GM19397 (cell line): ENCODE results near the gene GRWD1.
A peak's percentile ranks its signal among the peaks of the same experiment; 100 is the strongest.

Experiments
- ATAC-seq: cut with Tn5 transposase; IDR thresholded peaks from one replicate; pipeline ENCODE4 v1.9.1; 2021; ENCODE audit warnings: mild to moderate bottlenecking, moderate library complexity; ENCODE audit not compliant: unreplicated experiment

Gene GRWD1

DNA sequence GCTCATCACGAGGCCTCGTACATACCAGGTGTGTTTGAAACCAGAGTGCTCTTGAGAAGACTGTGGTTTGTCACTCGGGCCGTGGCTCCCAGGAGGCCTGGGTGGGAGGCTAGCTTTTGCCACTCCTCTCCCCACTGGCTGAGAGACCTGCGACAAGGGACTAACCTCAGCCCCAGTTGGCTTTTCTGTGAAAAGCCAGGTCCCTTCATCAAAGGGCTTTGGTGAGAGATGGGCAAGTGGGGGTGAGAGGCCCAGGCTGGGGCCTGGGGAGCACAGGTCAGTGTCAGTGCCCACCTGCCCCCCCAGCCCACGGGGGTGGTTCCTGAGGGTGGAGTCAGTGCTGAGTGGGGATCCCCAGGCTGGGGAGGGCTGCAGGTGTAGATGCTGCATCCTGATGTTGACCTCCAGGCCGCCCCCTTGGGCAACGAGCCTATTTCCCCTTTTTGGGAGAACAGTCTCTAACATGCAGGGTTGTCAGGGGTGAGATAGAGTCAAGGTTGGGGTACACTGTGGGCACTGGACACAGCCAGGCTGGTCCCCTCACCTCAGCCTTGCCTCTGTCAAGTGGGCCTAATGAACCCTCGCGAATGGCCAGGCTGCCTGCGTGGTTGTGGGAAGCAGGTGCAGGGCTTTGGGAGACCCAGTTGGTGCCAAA lies 10.3 kb downstream of the GRWD1 start:
- no peak for ATAC-seq

DNA sequence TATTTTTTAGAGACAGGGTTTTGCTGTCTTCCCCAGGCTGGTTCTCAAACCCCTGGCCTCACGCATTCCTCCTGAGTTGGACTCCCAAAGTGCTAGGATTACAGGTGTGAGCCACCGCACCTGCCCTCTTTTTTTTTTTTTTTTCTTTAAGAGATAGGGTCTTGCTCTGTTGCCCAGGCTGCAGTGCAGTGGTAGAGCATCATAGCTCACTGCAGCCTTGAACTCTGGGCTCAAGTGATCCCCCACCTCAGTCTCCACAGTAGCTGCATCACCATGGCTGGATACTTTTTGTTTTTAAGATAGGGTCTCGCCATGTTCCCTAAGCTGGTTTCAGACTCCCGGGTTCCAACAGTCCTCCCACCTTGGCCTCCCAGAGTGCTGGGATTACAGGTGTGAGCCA lies 11.1 kb downstream of the GRWD1 start:
- ATAC-seq = no peak

DNA sequence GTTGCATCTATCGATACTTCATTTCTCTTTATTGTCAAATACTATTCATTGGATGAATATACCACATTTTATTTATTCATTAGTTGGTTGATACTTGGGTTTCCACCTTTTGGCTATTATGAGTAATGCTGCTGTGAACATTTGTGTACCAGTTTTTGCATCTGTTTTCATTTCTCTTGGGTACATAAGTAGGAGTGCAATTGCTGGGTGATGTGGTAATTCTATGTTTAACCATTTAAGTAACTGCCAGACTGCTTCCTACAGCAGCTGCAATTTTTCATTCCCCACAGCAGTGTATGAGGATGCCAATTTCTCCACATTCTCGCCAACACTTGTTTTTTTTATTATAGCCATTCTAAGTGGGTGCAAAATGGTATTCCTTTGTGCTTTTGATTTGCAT lies 12.2 kb downstream of the GRWD1 start:
- ATAC-seq = no peak

DNA sequence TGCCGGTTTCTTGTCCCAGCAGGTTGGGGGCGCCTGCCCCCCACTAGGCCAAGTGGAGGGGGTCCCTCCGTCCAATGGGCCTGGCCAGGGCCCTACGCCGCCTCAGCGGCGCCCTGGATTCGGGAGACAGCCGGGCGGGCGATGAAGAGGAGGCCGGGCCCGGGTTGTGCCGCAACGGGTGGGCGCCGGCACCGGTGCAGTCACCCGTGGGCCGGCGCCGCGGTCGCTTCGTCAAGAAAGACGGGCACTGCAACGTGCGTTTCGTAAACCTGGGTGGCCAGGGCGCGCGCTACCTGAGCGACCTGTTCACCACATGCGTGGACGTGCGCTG lies 15.8 kb downstream of the GRWD1 start:
- no peak for ATAC-seq

DNA sequence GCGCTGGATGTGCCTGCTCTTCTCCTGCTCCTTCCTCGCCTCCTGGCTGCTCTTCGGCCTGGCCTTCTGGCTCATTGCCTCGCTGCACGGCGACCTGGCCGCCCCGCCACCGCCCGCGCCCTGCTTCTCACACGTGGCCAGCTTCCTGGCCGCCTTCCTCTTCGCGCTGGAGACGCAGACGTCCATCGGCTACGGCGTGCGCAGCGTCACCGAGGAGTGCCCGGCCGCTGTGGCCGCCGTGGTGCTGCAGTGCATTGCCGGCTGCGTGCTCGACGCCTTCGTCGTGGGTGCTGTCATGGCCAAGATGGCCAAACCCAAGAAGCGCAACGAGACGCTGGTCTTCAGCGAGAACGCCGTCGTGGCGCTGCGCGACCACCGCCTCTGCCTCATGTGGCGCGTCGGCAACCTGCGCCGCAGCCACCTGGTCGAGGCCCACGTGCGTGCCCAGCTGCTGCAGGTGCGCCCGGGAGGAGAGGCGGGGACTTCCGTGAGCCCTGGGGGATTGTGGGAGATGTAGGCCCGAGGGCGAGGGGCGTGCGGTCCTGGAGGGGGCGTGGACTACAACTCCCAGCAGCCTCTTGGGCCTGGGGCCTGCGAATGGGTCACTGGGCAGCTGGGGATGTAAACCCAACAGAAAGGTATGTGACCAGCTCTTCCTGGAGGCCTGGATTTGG lies 16.3 kb downstream of the GRWD1 start:
- no peak for ATAC-seq

DNA sequence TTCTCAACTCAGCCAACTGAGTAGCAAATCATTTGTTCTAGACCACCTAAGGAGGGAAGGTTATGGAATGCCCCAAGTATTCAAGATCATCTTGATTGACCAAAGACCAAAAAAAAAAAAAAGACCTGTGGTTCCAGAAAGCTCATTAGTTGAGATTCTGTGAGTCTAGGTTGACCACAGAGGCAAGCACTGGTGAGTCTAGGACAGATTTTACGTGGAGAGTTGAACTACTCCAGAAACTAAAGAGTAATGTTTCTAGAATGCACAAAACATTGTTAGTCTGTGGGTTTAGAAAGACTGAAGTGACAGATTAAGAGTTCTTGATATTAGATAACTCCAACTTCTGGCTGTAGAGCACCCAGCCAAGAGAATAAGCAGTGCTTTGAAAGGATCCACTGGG lies 19.4 kb downstream of the GRWD1 start:
- ATAC-seq = no peak

DNA sequence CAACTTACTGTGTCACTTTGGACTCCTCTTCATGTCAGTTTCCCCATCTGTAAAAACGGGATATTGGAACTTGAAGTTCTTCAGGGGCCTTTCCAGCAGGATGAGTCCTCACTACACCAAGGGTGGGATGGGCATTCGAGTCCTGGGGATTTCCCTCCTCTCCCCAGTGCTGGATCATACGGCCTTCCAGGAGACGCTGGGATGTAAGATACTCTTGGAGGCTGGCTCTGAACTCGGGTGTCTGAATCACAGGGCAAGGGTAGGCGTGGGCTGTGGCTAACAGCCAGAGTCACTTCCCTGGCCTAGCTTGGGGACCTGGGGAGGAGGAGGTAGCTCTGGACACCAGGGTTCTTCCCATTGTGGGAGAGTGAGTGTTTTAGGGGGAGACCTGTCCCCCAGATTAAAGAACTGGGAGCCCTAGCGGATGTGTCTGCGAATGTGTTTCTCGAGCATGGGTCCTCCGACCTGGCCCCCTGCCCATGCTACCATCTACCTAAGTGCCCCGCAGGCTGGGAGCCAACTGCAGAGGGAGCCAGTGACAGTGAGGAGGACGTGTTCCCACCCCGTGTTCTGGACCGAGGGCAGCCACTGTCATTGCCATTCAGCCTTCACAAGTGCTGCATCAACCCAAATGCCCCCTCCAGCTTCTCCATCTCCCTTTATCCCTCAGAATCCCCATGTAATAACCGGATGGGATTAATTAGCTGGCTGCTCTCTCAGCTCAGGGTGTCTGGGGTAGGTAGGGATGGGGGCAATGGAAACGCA lies 21.0 kb downstream of the GRWD1 start:
- no peak for ATAC-seq

DNA sequence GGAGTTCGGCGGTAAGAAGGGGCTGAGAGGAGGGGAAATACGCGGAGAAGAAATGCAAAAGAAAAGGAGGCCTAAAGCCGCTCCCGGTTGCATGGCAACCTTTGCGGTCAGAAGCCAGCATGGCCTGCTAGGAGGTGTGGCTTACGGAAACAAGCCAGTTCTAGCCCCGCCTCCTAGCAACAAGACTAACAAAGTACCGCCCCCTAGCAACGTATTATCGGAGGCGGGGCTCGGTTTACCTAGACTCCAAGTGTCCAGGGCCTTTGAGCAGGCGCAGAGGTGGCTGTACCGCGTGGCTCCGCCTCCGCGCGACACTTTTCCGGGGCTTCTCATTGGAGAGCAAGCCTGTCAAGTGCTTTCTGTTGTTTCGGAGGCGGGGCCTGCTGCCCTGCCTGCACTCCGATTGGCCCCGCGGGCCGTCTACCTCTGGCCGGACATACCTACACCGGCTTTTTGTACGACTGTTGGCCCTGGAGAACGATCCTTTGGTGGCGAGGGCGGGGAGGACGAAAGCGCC lies 23.0 kb downstream of the GRWD1 start:
- peak; percentile 89 for ATAC-seq

DNA sequence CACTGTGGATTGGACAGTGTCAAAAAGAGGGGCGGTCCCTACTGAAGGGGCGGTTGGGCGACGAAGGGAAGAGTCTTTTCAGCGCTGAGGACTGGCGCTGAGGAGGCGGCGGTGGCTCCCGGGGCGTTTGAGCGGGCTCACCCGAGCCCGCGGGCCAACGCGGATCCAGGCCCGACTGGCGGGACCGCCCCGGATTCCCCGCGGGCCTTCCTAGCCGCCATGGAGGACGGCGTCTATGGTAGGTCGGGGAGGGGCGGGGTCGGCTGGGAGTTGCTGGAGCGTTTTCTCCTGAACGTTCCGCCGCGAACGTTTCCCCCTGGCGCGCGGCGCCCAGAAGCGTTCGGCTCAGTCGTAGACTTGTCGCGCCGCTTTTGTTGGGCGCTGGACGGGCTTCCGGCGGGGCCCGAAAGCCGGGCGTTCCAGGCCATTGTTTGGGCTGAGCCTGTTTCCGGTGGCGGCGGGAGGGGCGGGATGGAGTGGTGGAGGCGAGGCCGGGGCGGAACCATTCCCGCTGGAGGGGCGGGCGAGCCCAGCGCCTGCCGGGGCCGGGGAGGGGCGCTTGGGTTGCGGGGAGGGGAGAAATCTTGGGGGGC lies 23.6 kb downstream of the GRWD1 start, which contains the start of gene CYTH2:
Gene CYTH2, plus strand, starts transcription at position 81 of the 593 bp plus-strand sequence. Its CDS starts 139 bp downstream, at position 220.
- ATAC-seq = peak; percentile 24

DNA sequence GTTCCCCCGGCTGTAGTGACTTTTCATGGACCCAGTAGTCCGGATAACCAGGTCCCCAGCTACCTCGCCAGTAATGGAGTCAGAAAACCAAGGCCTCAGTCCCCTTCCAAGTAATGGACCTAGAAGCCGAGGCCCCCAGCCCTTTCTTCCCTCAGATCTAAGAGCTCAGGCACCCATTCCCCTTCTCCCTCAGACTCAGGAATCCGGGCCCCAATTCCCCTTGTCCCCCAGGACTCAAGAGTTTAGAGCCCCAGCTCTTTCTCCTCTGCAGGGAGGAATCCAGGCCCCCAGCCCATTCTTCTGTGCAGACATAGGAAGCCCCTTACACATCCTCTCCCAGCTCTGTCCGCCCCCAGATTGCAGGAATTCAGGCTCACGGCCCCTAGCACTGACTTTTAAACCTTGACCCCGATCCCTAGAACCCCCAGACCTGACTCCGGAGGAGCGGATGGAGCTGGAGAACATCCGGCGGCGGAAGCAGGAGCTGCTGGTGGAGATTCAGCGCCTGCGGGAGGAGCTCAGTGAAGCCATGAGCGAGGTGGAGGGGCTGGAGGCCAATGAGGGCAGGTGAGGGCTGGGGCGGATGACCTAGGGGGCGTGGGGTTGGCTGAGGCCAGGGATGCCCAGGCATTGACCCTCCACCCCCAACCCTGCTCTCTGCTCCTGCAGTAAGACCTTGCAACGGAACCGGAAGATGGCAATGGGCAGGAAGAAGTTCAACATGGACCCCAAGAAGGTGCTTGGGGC lies 24.3 kb downstream of the GRWD1 start:
- no peak for ATAC-seq

DNA sequence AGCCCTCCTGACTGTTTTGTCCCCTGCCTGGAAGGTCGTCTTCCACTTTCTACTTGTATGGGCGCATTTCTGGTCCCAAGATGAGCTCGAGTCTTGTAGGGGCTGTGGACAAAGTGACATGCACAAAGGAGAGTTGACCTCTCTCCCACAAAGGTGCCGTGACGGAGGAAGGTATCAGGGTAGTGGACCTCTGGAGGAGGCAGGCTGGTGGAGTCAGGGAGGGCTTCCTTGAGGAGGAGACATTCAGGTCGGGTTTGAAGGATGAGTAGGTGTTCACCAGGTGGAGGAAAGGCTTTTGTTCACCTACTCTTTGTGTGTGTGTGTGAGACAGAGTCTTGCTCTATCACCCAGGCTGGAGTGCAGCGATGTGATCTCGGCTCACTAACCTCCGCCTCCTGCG lies 25.1 kb downstream of the GRWD1 start:
- no peak for ATAC-seq

DNA sequence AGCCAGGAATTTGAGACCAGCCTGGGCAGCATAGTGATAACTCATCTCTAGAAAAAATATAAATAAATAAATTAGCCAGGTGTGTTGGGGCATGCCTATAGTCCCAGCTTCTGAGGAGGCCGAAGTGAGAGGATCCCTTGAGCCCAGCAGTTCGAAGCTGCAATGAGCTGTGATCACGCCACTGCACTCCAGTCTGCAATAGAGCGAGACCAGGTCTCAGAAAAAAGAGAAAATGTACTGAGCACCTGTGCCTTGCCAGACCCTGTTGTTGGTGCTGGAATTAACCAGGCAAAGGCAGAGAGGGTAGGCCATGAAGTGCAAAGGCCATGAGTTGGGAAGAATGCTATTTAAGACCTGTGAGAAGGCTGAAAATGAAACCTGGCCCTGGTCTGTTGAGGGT lies 26.1 kb downstream of the GRWD1 start:
- no peak for ATAC-seq

DNA sequence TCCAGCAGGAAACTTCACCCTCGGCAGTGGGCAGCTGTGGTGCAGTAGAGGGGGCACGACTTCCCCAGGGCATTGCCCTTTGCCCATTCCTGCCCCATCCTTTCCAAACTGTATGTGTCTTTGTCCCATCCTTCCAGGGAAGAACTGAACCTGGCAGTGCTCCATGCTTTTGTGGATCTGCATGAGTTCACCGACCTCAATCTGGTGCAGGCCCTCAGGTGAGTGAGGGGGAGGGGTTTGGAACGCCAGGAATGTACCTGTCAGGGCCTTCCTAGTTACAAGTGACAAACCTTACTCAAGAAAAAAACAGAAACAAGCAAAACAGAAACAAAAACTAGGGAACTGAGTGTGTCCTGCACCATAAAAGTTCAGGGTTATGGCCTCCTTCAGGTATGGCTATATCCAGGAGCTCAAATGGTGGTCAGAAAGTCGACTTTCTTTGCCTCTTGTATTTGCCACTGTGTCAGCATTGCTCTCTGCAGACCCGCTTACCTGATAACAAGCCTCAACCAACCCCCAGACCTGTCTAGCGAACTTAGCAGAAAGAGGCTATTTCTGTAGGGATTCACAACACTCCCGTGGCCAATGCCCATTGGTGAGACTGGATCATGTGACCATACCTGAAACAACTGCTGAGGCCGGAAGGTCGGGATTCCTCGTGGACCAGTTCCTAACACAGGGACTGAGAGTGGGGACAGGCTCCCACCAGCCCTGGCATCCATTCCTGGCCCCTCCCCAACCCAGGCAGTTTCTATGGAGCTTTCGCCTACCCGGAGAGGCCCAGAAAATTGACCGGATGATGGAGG lies 27.6 kb downstream of the GRWD1 start:
- ATAC-seq = no peak

DNA sequence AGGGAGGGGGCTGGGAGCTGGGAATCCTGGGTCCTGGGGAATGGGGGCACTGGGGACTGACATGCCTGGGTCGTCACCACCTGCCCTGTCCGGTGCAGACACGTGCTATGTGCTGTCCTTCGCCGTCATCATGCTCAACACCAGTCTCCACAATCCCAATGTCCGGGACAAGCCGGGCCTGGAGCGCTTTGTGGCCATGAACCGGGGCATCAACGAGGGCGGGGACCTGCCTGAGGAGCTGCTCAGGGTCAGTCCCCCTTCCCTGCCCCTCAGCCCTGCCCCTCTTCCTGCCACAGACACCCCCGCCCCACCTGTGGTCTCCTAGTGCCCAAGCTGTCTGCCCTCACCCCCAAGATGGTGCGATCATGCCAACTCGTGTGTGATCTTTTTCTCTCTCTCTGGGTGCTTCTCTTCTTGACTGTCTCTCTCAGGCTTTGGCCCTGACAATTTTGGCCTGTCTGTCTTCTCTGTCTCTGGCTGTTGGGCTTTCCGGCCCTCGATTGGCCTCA lies 28.4 kb downstream of the GRWD1 start:
- no peak for ATAC-seq

DNA sequence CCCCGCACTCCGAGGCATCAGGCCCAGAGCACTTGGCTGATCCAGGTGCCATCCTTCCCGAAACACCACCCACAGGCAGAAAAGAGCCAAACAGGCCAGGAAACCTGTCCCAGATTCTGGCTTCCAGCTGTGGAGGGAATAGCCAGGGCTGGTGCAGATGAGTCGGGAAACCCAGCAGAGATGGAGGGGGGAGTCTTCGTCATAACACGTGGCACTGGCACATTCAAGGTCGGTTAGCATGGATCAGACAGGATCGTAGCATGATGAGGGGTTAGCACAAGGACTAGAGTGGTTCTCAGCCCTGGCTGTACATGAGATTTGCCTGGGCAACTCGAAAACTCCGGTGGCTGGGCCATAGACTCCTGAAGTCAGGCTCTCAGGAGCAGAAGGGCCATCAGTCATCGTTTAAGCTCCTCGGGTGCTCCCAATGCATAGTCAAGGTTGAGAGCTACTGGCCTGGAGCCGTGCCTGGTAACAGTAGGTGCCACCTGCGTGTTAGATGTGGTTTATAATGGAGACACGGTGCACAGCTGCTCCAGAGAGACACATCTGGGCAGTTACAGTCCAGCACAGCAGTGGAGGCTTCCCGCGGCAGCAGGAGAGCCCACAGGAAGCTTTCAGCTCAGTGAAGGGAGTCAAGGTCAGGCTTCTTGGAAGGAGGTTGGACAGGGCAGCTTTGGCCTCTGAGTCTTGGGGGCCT lies 29.7 kb downstream of the GRWD1 start:
- no peak for ATAC-seq

DNA sequence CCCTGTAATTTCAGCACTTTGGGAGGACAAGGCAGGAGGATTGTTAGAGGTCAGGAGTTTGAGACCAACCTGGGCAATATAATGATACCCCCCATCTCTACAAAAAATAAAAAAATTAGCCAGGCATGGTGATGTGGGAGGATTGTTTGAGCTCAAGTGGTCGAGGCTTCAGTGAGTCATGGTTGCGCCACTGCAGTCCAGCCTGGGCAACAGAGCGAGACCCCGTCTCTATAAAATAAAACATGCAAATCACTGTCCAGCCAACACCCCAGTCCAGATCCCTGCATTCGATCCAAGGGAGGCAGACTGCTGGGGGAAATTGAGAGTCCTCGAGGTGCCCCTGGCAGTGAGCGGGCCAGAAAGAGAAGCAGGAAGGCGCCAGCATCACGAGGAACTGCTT lies 30.4 kb downstream of the GRWD1 start:
- ATAC-seq = no peak

DNA sequence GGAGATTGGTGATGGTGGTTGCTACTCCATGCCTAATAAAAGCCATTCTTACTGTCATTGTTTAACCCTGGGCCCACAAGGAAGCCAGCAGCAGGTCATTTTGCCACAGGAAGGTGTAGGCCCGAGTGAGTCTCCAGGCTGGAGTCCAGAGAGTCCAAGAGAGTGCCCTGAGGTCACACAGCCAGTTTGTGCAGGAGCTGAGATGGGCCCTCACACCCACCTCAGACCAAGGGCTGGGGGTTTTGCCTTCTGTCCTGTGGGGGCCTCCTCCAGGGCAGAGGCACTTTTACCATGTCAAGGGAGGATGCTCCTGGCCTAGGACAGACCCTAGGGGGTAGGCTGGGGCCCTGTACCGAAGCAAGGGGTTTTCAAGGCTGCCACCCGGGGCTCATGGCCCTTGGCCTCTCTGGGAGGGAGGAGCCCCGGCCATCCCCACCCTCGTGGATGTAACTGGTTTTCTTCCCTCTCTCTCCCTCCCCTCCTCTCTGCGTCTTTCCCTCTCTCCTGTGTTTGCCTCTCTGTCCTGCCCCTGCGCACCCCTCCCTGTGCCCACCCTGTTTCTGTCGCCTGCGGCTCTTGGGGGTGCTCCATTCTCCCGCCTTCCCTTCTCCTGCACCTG lies 31.4 kb downstream of the GRWD1 start:
- no peak for ATAC-seq

DNA sequence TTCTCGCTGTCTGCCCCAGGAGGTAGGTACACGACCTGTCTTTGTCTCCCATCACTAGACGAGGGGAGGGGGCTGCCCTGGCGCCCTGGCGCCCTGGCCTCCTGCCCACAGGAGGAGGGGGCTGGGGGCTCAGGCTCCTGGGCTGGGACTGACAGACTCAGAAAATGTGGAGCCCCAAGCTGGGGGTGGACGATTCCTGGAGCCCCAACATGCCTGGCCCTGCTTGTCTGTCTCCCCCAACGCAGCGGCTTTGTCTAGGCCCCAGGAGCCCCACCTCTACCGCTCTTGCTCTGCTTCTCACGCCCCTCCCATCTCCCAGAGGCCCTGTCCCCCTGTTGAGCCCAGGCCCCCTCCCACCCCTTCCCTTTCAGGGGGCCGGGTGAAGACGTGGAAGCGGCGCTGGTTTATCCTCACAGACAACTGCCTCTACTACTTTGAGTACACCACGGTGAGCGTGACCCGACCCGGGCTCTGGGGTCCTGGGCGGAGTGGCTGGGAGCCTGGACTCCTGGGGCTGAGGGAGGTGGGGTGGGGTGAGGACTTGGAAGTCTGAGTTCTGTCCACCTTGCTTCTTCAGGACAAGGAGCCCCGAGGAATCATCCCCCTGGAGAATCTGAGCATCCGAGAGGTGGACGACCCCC lies 32.0 kb downstream of the GRWD1 start:
- ATAC-seq = no peak
